Breast epithelium (tissue), 4 donors: ENCODE results near the gene TRIM31. TPM values are rescaled to one million over a fixed set of nuclear protein-coding genes. Genes with fewer than 3 reads are reported as not detected.
"Not testable (repeated sequence)": the region's sequence is repeated elsewhere in the genome, so short reads cannot be mapped to it uniquely, and the experiment has no call there.

Experiments used
- DNase-seq, 2 donors: peaks; one replicate each; pipeline ENCODE4 v3.0.0-alpha.2; 2019; ENCODE audit warnings: low spot score in 2 of 2
- H3K27ac ChIP-seq, 2 donors: fragments of 200-600 bp; sonication (generic) in 1 of 2; one replicate each; pipeline ENCODE4 v1.5.1; 2016 to 2019; ENCODE audit warnings: mild to moderate bottlenecking in 1 of 2
- H3K27me3 ChIP-seq, 2 donors: fragments of 200-600 bp; sonication (generic) in 1 of 2; one replicate each; pipeline versions ENCODE4 v1.5.1 to v1.6.0; 2017 to 2019; ENCODE audit warnings: control low read depth in 1 of 2, mild to moderate bottlenecking in 1 of 2
- H3K36me3 ChIP-seq: fragments of 200-600 bp; one replicate; pipeline ENCODE4 v1.5.1; 2019
- H3K4me1 ChIP-seq, 2 donors: fragments of 200-600 bp; sonication (generic); one replicate each; pipeline ENCODE4 v1.5.1; 2016 to 2019; ENCODE audit warnings: control low read depth in 1 of 2
- H3K4me3 ChIP-seq, 3 donors: fragments of 200-600 bp; sonication (generic); 1 replicate in 2 of 3; 2 replicates in 1 of 3; pipeline ENCODE4 v1.5.1; 2016 to 2019; ENCODE audit warnings: mild to moderate bottlenecking in 3 of 3, moderate library complexity in 2 of 3
- H3K9me3 ChIP-seq, 2 donors: fragments of 200-600 bp; sonication (generic) in 1 of 2; one replicate each; pipeline ENCODE4 v1.5.1; 2016 to 2019; ENCODE audit warnings: control low read depth in 1 of 2
- CTCF ChIP-seq, 3 donors: fragments of 450-650 bp; IDR thresholded peaks; one replicate each; pipeline ENCODE4 v1.5.1; 2016 to 2017; ENCODE audit warnings: antibody characterized with exemption in 3 of 3, mild to moderate bottlenecking in 3 of 3, moderate library complexity in 3 of 3
- POLR2A ChIP-seq: fragments of 450-650 bp; IDR thresholded peaks from one replicate; pipeline ENCODE4 v1.6.1; 2016; ENCODE audit warnings: antibody characterized with exemption, mild to moderate bottlenecking, moderate library complexity
- POLR2AphosphoS5 ChIP-seq, 3 donors: sonication (generic); formaldehyde crosslinking; IDR thresholded peaks; one replicate each; pipeline ENCODE4 v1.6.1; 2017; ENCODE audit warnings: antibody characterized with exemption in 3 of 3
- intact Hi-C: fragments of 100-400 bp; cut with DNase I; formaldehyde crosslinking; loops from one replicate; pipeline ENCODE4 v1.15.1; 2023; ENCODE audit warnings: low total_unique reads
- total RNA-seq, 3 donors: library from RNA; depleted of rRNA; stranded (reverse); fragments of >200 nt; gene quantifications; one replicate each; pipeline ENCODE4 v1.1.0, GENCODE V29; 2016

TRIM31 gene
- total RNA-seq, 3 donors from 2014 or later = 3.3 TPM; not detected in 2

- peaks cover 0 to 4% of the 10 kb centered on the region in 2 donors for H3K27me3 ChIP-seq
- no peak overlapping the region for H3K27ac ChIP-seq
- H3K4me1 ChIP-seq = no peaks in the 10 kb centered on the region
- intact Hi-C loops = no loop called here
- no peak for TF ChIP-seq POLR2AphosphoS5 (IDR thresholded peaks at IDR 0.05)
- no peak for TF ChIP-seq CTCF (IDR thresholded peaks at IDR 0.05)
- no peak for TF ChIP-seq POLR2A
- no peaks in the 10 kb centered on the region for H3K9me3 ChIP-seq
- H3K4me3 ChIP-seq = no peak overlapping the region
- no peaks in the 10 kb centered on the region for H3K36me3 ChIP-seq
- DNase-seq = no peak
These were observed 34.2 kb upstream of the TRIM31 start for GRCh38 chr6:30147096-30147495.

GRCh38 chr6:30145818-30146217, 32.9 kb upstream of the TRIM31 start:
- Histone ChIP-seq H3K36me3 (no peaks in the 10 kb centered on the region), H3K4me3 (no peak overlapping the region), H3K9me3 (no peaks in the 10 kb centered on the region), H3K27ac (no peak overlapping the region), H3K4me1 (no peaks in the 10 kb centered on the region), H3K27me3 (peaks cover 0 to 4% of the 10 kb centered on the region in 2 donors)
- DNase-seq = no peak
- intact Hi-C loops = no loop called here
- no peak for TF ChIP-seq CTCF (IDR thresholded peaks at IDR 0.05)
- no peak for TF ChIP-seq POLR2AphosphoS5 (IDR thresholded peaks at IDR 0.05)
- TF ChIP-seq POLR2A = no peak

- intact Hi-C loops = no loop called here
- Histone ChIP-seq H3K9me3 (no peaks in the 10 kb centered on the region), H3K36me3 (no peaks in the 10 kb centered on the region), H3K4me1 (no peaks in the 10 kb centered on the region), H3K27ac (no peak overlapping the region), H3K4me3 (no peak overlapping the region), H3K27me3 (peaks cover 0 to 4% of the 10 kb centered on the region in 2 donors)
- TF ChIP-seq CTCF (IDR thresholded peaks at IDR 0.05) (no peak), POLR2AphosphoS5 (IDR thresholded peaks at IDR 0.05) (no peak), POLR2A (no peak)
- no peak for DNase-seq
These were observed 31.9 kb upstream of the TRIM31 start for GRCh38 chr6:30144811-30145210.

GRCh38 chr6:30143780-30144179, 30.9 kb upstream of the TRIM31 start:
- no peak for TF ChIP-seq POLR2A
- no peak for TF ChIP-seq POLR2AphosphoS5 (IDR thresholded peaks at IDR 0.05)
- no peak for TF ChIP-seq CTCF (IDR thresholded peaks at IDR 0.05)

GRCh38 chr6:30142665-30143064, 29.8 kb upstream of the TRIM31 start:
- intact Hi-C loops = no loop called here

More at GRCh38 chr6:30143780-30144179, 30.9 kb upstream of the TRIM31 start:
- intact Hi-C loops = no loop called here
- Histone ChIP-seq H3K4me1 (no peaks in the 10 kb centered on the region), H3K27ac (no peak overlapping the region), H3K9me3 (no peaks in the 10 kb centered on the region), H3K36me3 (no peaks in the 10 kb centered on the region), H3K4me3 (no peak overlapping the region), H3K27me3 (peaks cover 0 to 4% of the 10 kb centered on the region in 2 donors)
- DNase-seq = no peak

GRCh38 chr6:30140240-30140639, 27.4 kb upstream of the TRIM31 start:
- H3K4me1 ChIP-seq, H3K27ac ChIP-seq, H3K4me3 ChIP-seq, H3K9me3 ChIP-seq, DNase-seq, H3K27me3 ChIP-seq, H3K36me3 ChIP-seq, intact Hi-C loops: not testable (repeated sequence)

More at GRCh38 chr6:30142665-30143064, 29.8 kb upstream of the TRIM31 start:
- Histone ChIP-seq H3K27ac (no peak overlapping the region), H3K4me1 (no peaks in the 10 kb centered on the region), H3K4me3 (no peak overlapping the region), H3K9me3 (no peaks in the 10 kb centered on the region), H3K36me3 (no peaks in the 10 kb centered on the region), H3K27me3 (peaks cover 0 to 4% of the 10 kb centered on the region in 2 donors)
- TF ChIP-seq POLR2A = no peak
- no peak for TF ChIP-seq POLR2AphosphoS5 (IDR thresholded peaks at IDR 0.05)
- no peak for TF ChIP-seq CTCF (IDR thresholded peaks at IDR 0.05)
- no peak for DNase-seq
